ENCODE results near the gene AP2B1.
A peak's percentile ranks its signal among the peaks of the same experiment; 100 is the strongest.

The AP2B1 gene

GRCh38 chr17:35775039-35775438 is 187.9 kb downstream of the AP2B1 start:
- peak overlapping the region; percentile 86 to 95 for H3K27ac ChIP-seq
- peak overlapping the region; percentile 52 for H3K4me3 ChIP-seq
- DNase-seq (ENCODE audit: low spot score): no peak
- TF ChIP-seq, protein P1, sequence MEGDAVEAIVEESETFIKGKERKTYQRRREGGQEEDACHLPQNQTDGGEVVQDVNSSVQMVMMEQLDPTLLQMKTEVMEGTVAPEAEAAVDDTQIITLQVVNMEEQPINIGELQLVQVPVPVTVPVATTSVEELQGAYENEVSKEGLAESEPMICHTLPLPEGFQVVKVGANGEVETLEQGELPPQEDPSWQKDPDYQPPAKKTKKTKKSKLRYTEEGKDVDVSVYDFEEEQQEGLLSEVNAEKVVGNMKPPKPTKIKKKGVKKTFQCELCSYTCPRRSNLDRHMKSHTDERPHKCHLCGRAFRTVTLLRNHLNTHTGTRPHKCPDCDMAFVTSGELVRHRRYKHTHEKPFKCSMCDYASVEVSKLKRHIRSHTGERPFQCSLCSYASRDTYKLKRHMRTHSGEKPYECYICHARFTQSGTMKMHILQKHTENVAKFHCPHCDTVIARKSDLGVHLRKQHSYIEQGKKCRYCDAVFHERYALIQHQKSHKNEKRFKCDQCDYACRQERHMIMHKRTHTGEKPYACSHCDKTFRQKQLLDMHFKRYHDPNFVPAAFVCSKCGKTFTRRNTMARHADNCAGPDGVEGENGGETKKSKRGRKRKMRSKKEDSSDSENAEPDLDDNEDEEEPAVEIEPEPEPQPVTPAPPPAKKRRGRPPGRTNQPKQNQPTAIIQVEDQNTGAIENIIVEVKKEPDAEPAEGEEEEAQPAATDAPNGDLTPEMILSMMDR (IDR thresholded peaks at IDR 0.05): no peak

GRCh38 chr17:35775583-35775982 is 188.5 kb downstream of the AP2B1 start:
- TF ChIP-seq, protein P1 (IDR thresholded peaks at IDR 0.05): no peak
- DNase-seq (ENCODE audit: low spot score): no peak
- Histone ChIP-seq H3K27ac (peak overlapping the region; percentile 86 to 95), H3K4me3 (peak overlapping the region; percentile 52)

Measured in coronary artery (tissue), 2 donors.